GM21786 (cell line): Measurements from ENCODE around the gene TPP1.
A peak's percentile ranks its signal among the peaks of the same experiment; 100 is the strongest.

ENCODE experiments used
- ATAC-seq: cut with Tn5 transposase; IDR thresholded peaks from one replicate; pipeline ENCODE4 v1.9.1; 2021; ENCODE audit not compliant: unreplicated experiment

TPP1 gene

GRCh38 chr11:6647836-6648235, 28.6 kb upstream of the TPP1 start:
- ATAC-seq = no peak

GRCh38 chr11:6646918-6647679, 27.9 kb upstream of the TPP1 start:
- peak; percentile 93 for ATAC-seq

- peak; percentile 8 for ATAC-seq
These were observed 27.3 kb upstream of the TPP1 start for GRCh38 chr11:6646576-6646917.

- ATAC-seq = no peak
These were observed 26.8 kb upstream of the TPP1 start for GRCh38 chr11:6646071-6646470.

GRCh38 chr11:6642957-6643356, 23.7 kb upstream of the TPP1 start:
- no peak for ATAC-seq

- no peak for ATAC-seq
These were observed 21.9 kb upstream of the TPP1 start for GRCh38 chr11:6640985-6641701.

- no peak for ATAC-seq
These were observed 21.1 kb upstream of the TPP1 start for GRCh38 chr11:6640036-6640984.

GRCh38 chr11:6638429-6638828, 19.2 kb upstream of the TPP1 start:
- no peak for ATAC-seq

- ATAC-seq = no peak
These were observed 18.6 kb upstream of the TPP1 start for GRCh38 chr11:6637871-6638270.

- ATAC-seq = no peak
These were observed 17.3 kb upstream of the TPP1 start for GRCh38 chr11:6636480-6636879.

- ATAC-seq = no peak
These were observed 16.1 kb upstream of the TPP1 start for GRCh38 chr11:6635082-6635932.

GRCh38 chr11:6634534-6634933, 15.3 kb upstream of the TPP1 start:
- no peak for ATAC-seq

- no peak for ATAC-seq
These were observed 14.5 kb upstream of the TPP1 start for GRCh38 chr11:6633422-6634408.

GRCh38 chr11:6632116-6633073, 13.2 kb upstream of the TPP1 start:
- no peak for ATAC-seq

GRCh38 chr11:6631361-6631890, 12.2 kb upstream of the TPP1 start:
- ATAC-seq = no peak

GRCh38 chr11:6630632-6631291, 11.5 kb upstream of the TPP1 start:
- ATAC-seq = no peak

GRCh38 chr11:6629892-6630631, 10.8 kb upstream of the TPP1 start:
- no peak for ATAC-seq
